Brain microvascular endothelial cell (primary cell): ENCODE results near the gene IGIP.

Source experiments
- DNase-seq: peaks from one replicate; pipeline ENCODE4 v3.0.0-alpha.2; 2020
- H3K27ac ChIP-seq: fragments of 250-450 bp; sonication (Bioruptor Pico); 2 replicates; pipeline ENCODE4 v1.5.1; 2020; ENCODE audit warnings: mild to moderate bottlenecking, moderate library complexity
- H3K27me3 ChIP-seq: fragments of 250-450 bp; sonication (Bioruptor Pico); replicated peaks from 2 replicates; pipeline ENCODE4 v1.5.1; 2020; ENCODE audit warnings: mild to moderate bottlenecking
- H3K36me3 ChIP-seq: fragments of 250-450 bp; sonication (Bioruptor Pico); replicated peaks from 2 replicates; pipeline ENCODE4 v1.5.1; 2020; ENCODE audit warnings: mild to moderate bottlenecking
- H3K4me3 ChIP-seq: 2 replicates; pipeline ENCODE4 v1.5.1; 2011; ENCODE audit warnings: low read depth, mild to moderate bottlenecking, control low read depth, low read length, moderate library complexity
- in situ Hi-C: cut with HindIII; loops from 2 replicates; pipeline ENCODE4 v1.10.0; 2017; ENCODE audit warnings: low sequenced_read_pairs, low pct_ligation_motif_present
- TF ChIP-seq, protein P1 (sequence below): IDR thresholded peaks from 2 replicates; pipeline ENCODE4 v1.5.1; 2011; ENCODE audit warnings: low read depth, mild to moderate bottlenecking, moderate library complexity, low read length, control low read depth, inconsistent platforms; ENCODE audit errors: missing control alignments

Gene IGIP

DNA sequence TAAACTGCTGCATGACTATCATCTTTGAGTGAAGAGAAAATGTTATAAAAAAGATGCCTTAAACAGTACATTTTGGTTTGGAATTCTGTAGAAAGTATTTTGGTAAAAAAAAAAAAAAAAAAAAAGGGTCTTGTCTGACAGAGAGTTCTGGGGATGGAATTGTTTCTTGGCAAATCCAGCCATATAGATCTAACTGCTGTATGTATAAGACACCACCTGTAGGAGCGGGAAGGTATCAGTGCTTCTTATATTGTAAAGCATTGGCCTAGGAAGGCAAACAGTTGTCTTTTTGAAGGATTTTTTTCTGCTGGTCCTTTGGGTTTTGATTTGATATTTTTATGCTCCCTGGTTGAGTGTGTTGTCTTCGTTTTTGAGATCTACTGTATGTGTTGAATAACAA, 9.0 kb upstream of the IGIP start:
- no peak for DNase-seq
- H3K36me3 ChIP-seq, result no peaks in the 10 kb centered on the region
- no peaks in the 10 kb centered on the region for H3K27me3 ChIP-seq
- in situ Hi-C loops, result no loop called here
- H3K4me3 ChIP-seq, result no peak overlapping the region
- TF ChIP-seq, protein P1, sequence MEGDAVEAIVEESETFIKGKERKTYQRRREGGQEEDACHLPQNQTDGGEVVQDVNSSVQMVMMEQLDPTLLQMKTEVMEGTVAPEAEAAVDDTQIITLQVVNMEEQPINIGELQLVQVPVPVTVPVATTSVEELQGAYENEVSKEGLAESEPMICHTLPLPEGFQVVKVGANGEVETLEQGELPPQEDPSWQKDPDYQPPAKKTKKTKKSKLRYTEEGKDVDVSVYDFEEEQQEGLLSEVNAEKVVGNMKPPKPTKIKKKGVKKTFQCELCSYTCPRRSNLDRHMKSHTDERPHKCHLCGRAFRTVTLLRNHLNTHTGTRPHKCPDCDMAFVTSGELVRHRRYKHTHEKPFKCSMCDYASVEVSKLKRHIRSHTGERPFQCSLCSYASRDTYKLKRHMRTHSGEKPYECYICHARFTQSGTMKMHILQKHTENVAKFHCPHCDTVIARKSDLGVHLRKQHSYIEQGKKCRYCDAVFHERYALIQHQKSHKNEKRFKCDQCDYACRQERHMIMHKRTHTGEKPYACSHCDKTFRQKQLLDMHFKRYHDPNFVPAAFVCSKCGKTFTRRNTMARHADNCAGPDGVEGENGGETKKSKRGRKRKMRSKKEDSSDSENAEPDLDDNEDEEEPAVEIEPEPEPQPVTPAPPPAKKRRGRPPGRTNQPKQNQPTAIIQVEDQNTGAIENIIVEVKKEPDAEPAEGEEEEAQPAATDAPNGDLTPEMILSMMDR, result no peak
- H3K27ac ChIP-seq, result no peak overlapping the region

DNA sequence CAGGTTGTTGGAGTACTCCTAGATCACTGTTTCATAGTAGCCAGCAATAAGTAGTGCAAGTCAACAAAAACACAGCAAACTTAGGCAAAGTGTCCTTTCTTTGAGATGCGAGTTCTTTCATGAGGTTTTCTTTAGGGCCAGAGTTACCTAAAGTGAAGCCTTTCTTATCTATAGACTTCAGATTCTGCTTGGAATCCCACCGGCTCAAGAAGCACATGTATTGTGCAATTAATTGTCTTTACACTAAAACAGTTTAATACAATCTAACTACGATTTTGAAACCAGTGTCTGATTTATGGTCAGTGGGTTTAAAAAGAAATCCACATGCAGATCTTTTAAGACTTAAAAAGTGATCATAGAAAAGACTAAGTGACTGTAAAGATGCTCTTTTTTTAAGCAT, 8.2 kb upstream of the IGIP start:
- no peak overlapping the region for H3K4me3 ChIP-seq
- no peak overlapping the region for H3K27ac ChIP-seq
- no peaks in the 10 kb centered on the region for H3K27me3 ChIP-seq
- in situ Hi-C loops, result no loop called here
- DNase-seq, result no peak
- H3K36me3 ChIP-seq, result no peaks in the 10 kb centered on the region
- TF ChIP-seq, protein P1, result no peak

DNA sequence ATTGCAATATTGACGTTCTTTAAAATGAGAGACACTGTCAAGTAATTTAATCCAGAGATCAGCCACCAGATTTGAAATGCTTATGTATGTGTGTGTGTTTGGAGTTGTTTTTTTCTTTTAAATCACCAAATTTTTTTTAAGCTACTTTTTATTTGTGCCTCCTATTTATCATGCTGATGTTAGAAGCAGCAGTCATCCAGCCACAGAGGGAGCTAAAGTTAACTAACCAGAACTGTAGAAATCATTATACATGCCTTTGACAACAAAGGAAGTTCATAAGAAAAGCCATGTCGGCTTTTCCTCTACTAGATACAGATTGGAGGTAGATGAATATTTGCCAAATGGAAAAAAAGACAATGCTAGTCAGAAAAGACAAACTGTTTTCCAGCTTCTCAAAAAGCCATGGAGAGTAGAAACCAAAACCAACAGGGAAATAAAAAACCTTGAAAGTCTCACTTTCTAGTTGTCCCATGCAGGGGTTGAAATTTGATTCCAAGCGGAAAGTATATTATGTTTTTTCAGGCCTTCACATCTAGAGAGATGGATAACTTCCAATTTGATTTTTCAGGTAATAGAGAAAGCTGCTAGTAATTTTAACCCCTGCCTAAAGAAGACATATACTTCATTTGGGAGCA, 7.3 kb upstream of the IGIP start:
- Histone ChIP-seq H3K27me3 (no peaks in the 10 kb centered on the region), H3K36me3 (no peaks in the 10 kb centered on the region), H3K4me3 (no peak overlapping the region), H3K27ac (no peak overlapping the region)
- no peak for DNase-seq
- in situ Hi-C loops, result no loop called here
- TF ChIP-seq, protein P1, result no peak

DNA sequence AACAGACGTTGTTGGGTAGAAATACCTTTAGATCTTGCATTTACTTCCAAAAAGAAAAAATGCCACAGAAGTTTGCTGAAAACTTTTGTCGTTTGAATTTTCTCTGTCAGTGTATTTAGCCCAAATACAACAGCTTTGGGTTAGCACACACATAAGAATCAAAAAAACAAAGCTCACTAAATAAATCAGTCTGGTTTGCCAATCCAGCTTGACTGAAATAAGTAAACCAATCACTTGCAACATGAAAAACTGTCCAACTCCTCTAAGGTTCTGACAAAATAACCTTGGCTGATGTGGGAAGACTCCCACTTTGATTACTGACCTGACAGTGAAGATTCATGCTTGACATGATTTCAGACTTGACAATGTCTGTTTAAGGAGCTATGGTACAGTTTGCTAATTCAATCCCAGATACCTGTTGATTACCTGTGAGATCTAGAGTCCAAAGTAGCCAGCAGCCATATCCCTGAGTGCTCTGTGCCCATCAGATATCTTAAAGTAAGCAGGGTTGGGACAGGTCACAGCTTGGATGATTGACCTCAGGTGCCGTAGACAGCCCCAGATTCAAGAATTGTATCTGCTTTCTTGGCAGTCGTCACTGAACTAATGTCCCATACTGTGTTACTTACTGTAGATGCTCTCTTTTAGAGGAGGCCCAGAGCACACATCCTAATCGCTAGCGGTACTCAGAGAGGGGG, 727 bp downstream of the IGIP start:
- no peak overlapping the region for H3K27ac ChIP-seq
- no peaks in the 10 kb centered on the region for H3K27me3 ChIP-seq
- no peaks in the 10 kb centered on the region for H3K36me3 ChIP-seq
- in situ Hi-C loops, result no loop called here
- H3K4me3 ChIP-seq, result no peak overlapping the region
- DNase-seq, result no peak
- TF ChIP-seq, protein P1, result no peak

DNA sequence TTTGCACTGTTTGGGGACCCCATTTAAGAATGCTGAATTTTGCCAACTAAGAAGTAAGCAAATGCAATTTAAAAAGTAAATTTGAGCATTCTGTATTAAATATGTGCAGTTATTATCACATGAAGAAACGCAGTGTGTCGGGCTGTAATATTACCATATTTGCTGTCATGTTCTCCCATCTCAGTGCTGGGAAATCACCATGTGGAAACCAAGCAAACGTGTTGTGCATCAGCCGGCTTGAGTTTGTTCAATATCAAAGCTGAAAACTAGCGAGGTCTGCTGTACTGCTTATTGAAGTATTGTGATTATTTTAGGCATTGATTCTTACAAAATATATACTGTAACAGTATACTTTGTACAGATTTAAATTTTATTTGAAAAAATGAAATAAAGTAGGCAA, 2.6 kb downstream of the IGIP start:
- TF ChIP-seq, protein P1, result no peak
- no peaks in the 10 kb centered on the region for H3K27me3 ChIP-seq
- no peak overlapping the region for H3K27ac ChIP-seq
- H3K36me3 ChIP-seq, result no peaks in the 10 kb centered on the region
- in situ Hi-C loops, result no loop called here
- H3K4me3 ChIP-seq, result no peak overlapping the region
- DNase-seq, result no peak
